Uterine smooth muscle cell (primary cell): ENCODE results near the gene EPHA4. TPM values are rescaled to one million over a fixed set of nuclear protein-coding genes. Genes with fewer than 3 reads are reported as not detected.

Experiments used
- total RNA-seq: library from RNA; depleted of rRNA; stranded (reverse); fragments of >200 nt; gene quantifications from 2 replicates; pipeline ENCODE4 v1.2.3, GENCODE V29; 2014

EPHA4 gene
- total RNA-seq = 16.5 and 33.2 TPM in 2 replicates

GRCh38 chr2:221572219-221572820, at the start of gene EPHA4:
TSS of gene EPHA4 (minus strand) at chr2:221572304. CDS start at chr2:221572248, 56 bp downstream.

